ENCODE measurements around the gene FARP1.

DNA sequence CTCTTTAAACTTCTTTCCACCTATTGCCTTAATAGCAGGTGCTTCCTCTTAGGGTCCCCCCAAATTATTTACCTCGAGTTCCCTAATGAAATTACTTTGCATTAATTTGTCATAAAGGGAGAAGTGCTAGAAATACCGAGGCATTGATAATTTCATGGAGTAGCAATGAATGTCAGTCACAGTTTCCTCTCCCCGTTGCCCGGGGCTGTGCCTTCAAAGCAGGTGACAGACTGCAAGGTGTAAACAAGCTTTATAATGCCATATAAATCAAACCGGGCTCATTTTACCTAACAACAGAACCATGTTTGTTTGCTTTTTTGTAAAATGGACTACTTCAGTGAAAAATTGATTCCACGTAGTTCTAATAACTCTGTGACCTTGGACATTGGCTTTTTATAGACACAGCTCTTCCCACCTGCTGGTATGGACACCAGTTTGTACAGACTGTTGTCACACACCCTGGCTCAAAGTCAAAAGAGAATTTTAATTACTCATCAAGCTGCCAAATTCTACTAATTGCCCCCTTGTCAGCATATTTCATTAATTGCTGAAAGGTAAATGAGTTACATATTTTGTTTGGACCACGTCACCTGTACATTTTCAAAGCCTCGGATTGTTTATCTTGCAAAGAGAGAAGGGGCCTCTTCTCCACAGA lies 262.9 kb downstream of the FARP1 start:
- TF ChIP-seq JUN (IDR thresholded peaks at IDR 0.05) (no peak), CBX8 (IDR thresholded peaks at IDR 0.05) (no peak)

Data from A549 (cell line).